Measurements from ENCODE around the gene RIMBP3B.
"Not testable (repeated sequence)": the region's sequence is repeated elsewhere in the genome, so short reads cannot be mapped to it uniquely, and the experiment has no call there.

RIMBP3B gene

DNA sequence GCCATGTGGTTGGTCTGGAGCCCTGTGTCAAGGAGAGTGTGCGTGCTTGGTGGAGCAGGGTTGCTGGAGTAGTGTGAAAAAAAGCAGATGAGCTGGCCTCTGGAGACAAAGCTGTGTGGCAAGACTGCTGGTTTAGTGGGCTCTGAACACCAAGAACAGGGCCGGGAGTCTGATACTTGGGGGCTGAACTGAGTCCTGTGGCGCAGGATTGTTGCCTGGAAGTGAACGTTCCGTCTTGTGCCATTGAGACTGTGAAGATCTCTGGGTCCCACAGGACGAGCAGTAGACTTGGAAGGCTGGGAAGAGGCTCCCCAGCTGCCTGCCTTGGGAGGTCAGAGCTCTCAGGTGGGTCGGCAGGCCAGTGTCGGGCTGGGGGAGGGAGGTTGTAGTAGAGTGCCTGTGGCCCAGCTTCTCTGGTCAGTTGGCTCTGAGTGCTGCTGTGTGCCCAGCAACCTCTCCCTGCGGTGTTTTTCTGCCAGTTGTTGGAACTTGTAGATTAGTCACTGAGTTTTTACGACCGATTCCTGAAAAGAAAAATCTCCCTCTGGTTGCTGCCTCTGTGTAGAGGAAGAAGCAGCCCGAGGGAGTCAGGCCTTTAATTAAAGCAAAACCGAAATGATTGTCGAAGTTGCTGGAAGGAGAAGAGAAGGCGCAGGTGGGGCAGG, 35.6 kb downstream of the RIMBP3B start:
- not testable (repeated sequence) for DNase-seq

DNA sequence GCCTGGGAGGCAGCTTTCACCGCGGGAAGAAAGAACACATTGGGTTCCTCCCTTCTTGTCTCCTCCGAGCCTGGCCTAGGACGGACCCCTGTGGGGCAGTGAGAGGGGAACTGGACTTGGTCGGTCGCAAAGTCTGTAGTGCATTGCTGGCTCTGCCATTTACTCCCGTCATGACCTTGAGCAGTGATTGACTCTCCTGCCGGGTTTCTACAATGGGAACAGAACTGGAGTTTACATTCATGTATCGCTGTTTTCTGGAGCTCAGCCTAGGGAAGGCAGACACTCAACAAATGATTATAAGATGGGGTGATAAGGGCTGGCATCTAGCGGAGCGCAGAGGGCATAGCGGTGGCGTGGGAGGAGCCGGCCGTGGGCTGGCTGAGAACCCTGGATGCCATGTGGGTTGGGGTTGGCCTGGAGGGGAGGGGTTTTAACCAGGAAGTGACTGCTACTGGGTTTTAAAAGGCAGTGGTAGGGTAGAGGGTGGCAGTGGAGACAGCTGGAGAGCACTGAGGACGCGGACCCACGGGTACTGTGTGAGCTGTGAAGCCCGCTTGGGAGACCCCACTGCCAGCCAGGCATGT, 36.7 kb downstream of the RIMBP3B start:
- not testable (repeated sequence) for DNase-seq

DNA sequence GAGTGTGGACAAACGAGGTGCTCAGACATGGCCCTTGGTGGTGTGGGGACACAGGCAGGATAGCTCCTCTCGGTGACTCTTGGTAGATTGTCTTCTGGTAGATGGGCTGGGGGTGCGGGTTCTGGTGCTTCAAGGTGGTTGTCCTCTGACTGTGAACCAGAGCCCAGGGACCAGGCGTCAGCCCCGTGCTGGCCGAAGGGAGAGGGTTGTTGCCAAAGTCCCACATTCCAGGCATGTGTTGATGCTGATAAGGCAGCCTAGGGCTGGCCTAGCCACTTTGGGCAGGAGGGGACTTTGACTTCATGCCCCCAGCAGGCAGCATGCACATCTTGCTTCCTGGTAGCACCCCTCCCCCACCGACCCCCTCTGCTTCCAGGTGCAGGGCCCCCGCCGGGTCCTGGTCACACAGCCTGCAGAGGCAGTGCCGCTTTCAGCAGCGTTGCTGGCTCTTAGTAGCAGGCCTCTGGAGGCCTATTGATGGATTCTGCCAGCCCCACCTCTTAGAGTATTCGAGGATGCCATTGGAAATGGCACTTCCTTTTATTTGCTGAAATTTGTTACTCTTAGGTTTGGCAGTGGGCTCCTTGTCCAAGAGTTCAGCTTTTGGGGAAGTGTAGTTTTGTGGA, 40.6 kb downstream of the RIMBP3B start:
- DNase-seq, result not testable (repeated sequence)

DNA sequence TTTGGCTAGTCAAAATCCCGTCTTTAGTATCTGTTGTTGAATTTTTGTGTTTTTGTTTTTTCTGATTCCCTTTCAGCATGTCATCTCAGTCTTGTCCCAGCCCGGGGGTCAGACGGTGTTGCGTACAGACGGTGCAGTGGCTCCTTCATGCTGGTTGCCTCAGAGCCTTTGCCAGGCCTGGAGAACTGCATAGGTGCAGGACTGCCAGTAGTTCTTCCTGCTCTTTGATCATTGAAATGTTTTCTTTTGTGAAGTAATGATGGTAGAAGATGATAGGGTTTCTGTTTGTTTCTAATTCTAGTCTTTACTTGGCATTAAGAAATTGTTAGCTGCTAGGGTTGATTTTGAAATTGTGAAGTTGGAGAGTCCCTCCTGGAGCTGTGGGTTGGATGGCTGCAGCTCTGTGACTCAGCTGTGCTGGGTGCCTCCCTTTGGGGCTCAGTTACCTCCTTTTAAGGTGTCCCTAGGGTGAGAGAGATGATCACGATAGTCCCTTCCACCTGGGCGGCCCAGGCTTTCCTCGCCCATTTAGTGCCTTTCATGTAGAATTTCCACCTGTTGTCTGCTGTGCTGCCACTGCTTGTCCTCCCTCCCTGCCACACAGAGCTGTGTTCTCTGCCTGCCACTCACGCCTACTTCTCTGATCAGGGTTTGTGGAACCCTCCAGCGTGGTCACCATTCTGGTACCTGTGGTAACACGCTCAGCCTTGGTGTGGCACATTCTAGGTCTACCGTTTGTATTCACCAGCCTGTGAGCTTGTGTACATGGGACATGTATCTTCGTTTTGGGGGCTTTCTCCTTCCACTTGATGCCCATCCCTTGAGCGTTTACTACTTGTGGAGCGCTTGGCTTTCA, 51.1 kb downstream of the RIMBP3B start:
- not testable (repeated sequence) for DNase-seq

DNA sequence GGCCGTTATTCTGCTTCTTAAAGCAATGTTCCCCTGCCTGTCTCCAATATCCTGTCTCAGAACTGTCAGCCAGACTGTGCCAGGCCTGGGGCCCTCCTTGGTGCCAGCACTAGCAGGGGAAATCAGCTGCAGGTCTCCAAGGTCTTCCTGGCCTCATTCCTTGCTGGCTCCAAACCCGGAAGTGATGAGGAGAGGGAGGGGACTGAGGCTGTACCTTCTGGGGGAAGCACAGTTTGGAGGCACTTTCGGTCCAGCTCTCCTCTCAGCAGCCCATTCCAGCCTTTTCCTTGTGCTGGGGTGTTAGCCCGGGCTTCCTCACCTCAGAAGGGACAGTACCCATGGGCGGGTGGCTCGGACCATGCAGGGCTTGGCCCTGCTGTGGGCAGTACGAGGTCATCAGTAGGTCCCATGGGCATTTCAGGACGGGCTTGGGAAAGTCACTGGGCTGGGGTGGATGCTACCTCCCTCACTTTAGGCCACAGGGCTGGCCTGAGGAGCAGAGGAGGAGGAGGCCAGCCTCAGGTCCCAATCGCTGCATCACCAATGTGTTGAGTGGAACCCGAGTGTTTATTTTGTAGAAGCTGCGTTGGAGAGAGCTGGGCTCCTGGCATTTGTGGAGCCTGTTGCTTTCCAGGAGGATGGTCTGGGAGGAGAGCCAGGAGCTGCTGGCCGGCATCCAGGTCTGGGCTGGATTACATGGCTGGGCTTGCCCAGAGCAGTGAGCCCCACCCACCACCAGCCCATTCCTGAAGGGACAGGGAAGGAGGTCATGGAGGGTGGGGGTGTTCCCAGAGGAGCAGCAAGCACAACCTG, 52.7 kb downstream of the RIMBP3B start:
- not testable (repeated sequence) for DNase-seq

DNA sequence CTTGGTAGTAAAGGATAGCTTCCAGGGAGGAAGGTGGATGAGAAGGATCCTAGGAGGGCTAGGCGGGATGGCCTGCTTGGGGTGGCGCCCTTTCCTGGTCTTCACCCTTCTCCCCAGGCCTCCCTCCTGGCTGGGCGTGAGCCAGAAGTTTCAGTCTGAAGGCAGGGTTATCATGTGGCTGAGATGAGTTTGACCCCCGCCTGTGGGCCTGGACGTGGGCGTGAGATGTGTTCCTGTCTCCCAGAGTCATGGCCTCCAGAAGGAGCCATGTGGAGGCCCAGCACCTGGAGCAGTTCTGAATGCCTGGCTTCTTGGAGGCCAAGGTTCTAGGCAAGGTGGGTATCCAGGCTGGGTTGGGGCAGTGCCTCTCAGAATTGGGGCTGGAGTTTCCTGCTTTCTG, 54.5 kb downstream of the RIMBP3B start:
- not testable (repeated sequence) for DNase-seq
